H1 (cell line): ENCODE results near the gene BCAS3. TPM values are rescaled to one million over a fixed set of nuclear protein-coding genes. Genes with fewer than 3 reads are reported as not detected.

Experiments used
- CTCF ChIA-PET: fragments of 300-600 bp; sonication (Branson Sonifier 250); formaldehyde crosslinking; loops from one replicate; lab custom pipeline; 2021; ENCODE audit not compliant: partially characterized antibody; lab: Charles Lee
- POLR2A ChIA-PET: fragments of 300-600 bp; sonication (Branson Sonifier 250); formaldehyde crosslinking; loops from one replicate; lab custom pipeline; 2021; ENCODE audit warnings: inconsistent platforms; ENCODE audit not compliant: partially characterized antibody; lab: Charles Lee
- DNase-seq, 2 experiments: peaks; one replicate each; pipeline versions ENCODE4 v3.0.0 to v3.0.0-alpha.2; 2010 to 2022; ENCODE audit warnings: low spot score in 2 of 2, low read depth in 1 of 2, mixed read lengths in 1 of 2
- FAIRE-seq: peaks from 2 replicates; lab custom pipeline; 2011; peaks lifted over from hg19 to GRCh38; lab: Jason Lieb, UNC
- H2AFZ ChIP-seq: 2 replicates; pipeline ENCODE4 v1.8.1; 2012; ENCODE audit warnings: low read length, inconsistent platforms
- H2AK5ac ChIP-seq: 2 replicates; pipeline ENCODE4 v1.6.1; 2013; ENCODE audit warnings: low read depth, low read length
- H2BK120ac ChIP-seq: replicated peaks from 2 replicates; pipeline ENCODE3; 2013; ENCODE audit warnings: low read depth, low read length, inconsistent platforms
- H2BK12ac ChIP-seq: 2 replicates; pipeline ENCODE4 v1.6.1; 2013; ENCODE audit warnings: low read depth, low read length
- H2BK15ac ChIP-seq: 2 replicates; pipeline ENCODE4 v1.6.1; 2013; ENCODE audit warnings: low read length
- H2BK20ac ChIP-seq: 2 replicates; pipeline ENCODE4 v1.6.1; 2013; ENCODE audit warnings: low read length
- H2BK5ac ChIP-seq: 2 replicates; pipeline ENCODE4 v1.6.1; 2013; ENCODE audit warnings: low read depth, low read length
- H3K14ac ChIP-seq: 2 replicates; pipeline ENCODE4 v1.6.1; 2013; ENCODE audit warnings: inconsistent platforms; ENCODE audit not compliant: insufficient read length
- H3K18ac ChIP-seq: 2 replicates; pipeline ENCODE4 v1.6.1; 2013; ENCODE audit warnings: low read length; ENCODE audit errors: extremely low read depth
- H3K23ac ChIP-seq: 2 replicates; pipeline ENCODE4 v1.6.1; 2013; ENCODE audit warnings: inconsistent platforms; ENCODE audit not compliant: insufficient read length
- H3K23me2 ChIP-seq: 2 replicates; pipeline ENCODE4 v1.6.1; 2013; ENCODE audit warnings: low read depth, low read length
- H3K27ac ChIP-seq: 2 replicates; pipeline ENCODE4 v1.6.1; 2011; ENCODE audit warnings: low read depth, low read length, inconsistent platforms
- H3K27me3 ChIP-seq, 4 experiments: replicated peaks in 1 of 4; 1 replicate in 1 of 4; 2 replicates in 3 of 4; pipeline versions ENCODE4 v1.6.1 to v1.8.1; 2011 to 2013; ENCODE audit warnings: low read length in 3 of 4, mild to moderate bottlenecking in 3 of 4, inconsistent platforms in 2 of 4, mixed read lengths in 2 of 4, moderate library complexity in 1 of 4; ENCODE audit not compliant: control insufficient read depth in 3 of 4, insufficient read depth in 3 of 4; ENCODE audit errors: extremely low read depth in 1 of 4
- H3K36me3 ChIP-seq, 4 experiments: 2 replicates each; pipeline versions ENCODE4 v1.6.1 to v1.8.1; 2011 to 2013; ENCODE audit warnings: mild to moderate bottlenecking in 4 of 4, low read length in 3 of 4, moderate library complexity in 2 of 4, control low read depth in 1 of 4, inconsistent platforms in 1 of 4; ENCODE audit not compliant: insufficient read depth in 4 of 4, control insufficient read depth in 2 of 4
- H3K4ac ChIP-seq: replicated peaks from 2 replicates; pipeline ENCODE3; 2013; ENCODE audit warnings: low read length, low read depth, mixed read lengths, inconsistent platforms; ENCODE audit not compliant: insufficient read length
- H3K4me1 ChIP-seq, 4 experiments: replicated peaks in 1 of 4; 1 replicate in 1 of 4; 2 replicates in 3 of 4; pipeline versions ENCODE4 v1.6.1 to v1.8.1; 2011 to 2013; ENCODE audit warnings: low read length in 3 of 4, inconsistent platforms in 2 of 4, mixed read lengths in 1 of 4; ENCODE audit not compliant: insufficient read depth in 4 of 4, control insufficient read depth in 3 of 4
- H3K4me2 ChIP-seq, 2 experiments: 2 replicates each; pipeline versions ENCODE4 v1.6.1 to v1.8.1; 2011 to 2013; ENCODE audit warnings: low read depth in 2 of 2, low read length in 2 of 2, control low read depth in 1 of 2, inconsistent platforms in 1 of 2, mild to moderate bottlenecking in 1 of 2; ENCODE audit not compliant: insufficient read depth in 1 of 2
- H3K4me3 ChIP-seq, 4 experiments: fragments of 200-600, 300-600 bp in 1 of 4; sonication (generic), shearing (Covaris generic), sonication (Bioruptor Twin) in 1 of 4; 2 replicates each; pipeline versions ENCODE4 v1.5.1 to v1.8.1; 2011 to 2016; ENCODE audit warnings: low read length in 4 of 4, low read depth in 3 of 4, control low read depth in 2 of 4, inconsistent platforms in 2 of 4, mild to moderate bottlenecking in 2 of 4, mixed read lengths in 1 of 4, moderate library complexity in 1 of 4; ENCODE audit not compliant: insufficient read depth in 2 of 4; ENCODE audit errors: extremely low read depth in 1 of 4
- H3K56ac ChIP-seq: replicated peaks from 2 replicates; pipeline ENCODE3; 2013; ENCODE audit warnings: low read depth, mild to moderate bottlenecking, mixed read lengths, low read length, inconsistent platforms; ENCODE audit not compliant: insufficient read length
- H3K79me1 ChIP-seq: 2 replicates; pipeline ENCODE4 v1.6.1; 2013; ENCODE audit warnings: low read depth, low read length, control low read depth
- H3K79me2 ChIP-seq, 2 experiments: 2 replicates each; pipeline versions ENCODE4 v1.6.1 to v1.8.1; 2012 to 2013; ENCODE audit warnings: low read length in 2 of 2, mild to moderate bottlenecking in 2 of 2, inconsistent platforms in 1 of 2; ENCODE audit not compliant: insufficient read depth in 2 of 2, control insufficient read depth in 1 of 2
- H3K9ac ChIP-seq, 4 experiments: replicated peaks in 1 of 4; 1 replicate in 1 of 4; 2 replicates in 3 of 4; pipeline versions ENCODE4 v1.6.1 to v1.8.1; 2011 to 2013; ENCODE audit warnings: low read depth in 3 of 4, low read length in 3 of 4, control low read depth in 2 of 4, mild to moderate bottlenecking in 2 of 4, moderate library complexity in 2 of 4, inconsistent platforms in 1 of 4; ENCODE audit errors: extremely low read depth in 1 of 4
- H3K9me3 ChIP-seq, 2 experiments: 2 replicates each; pipeline versions ENCODE4 v1.6.1 to v1.8.1; 2012 to 2013; ENCODE audit warnings: mild to moderate bottlenecking in 2 of 2, moderate library complexity in 2 of 2, control low read depth in 1 of 2, inconsistent platforms in 1 of 2, low read depth in 1 of 2, low read length in 1 of 2, mixed read lengths in 1 of 2; ENCODE audit not compliant: insufficient read depth in 2 of 2
- H4K20me1 ChIP-seq, 2 experiments: replicated peaks in 1 of 2; 2 replicates each; pipeline versions ENCODE3 to v1.8.1; 2011 to 2013; ENCODE audit warnings: inconsistent platforms in 2 of 2, low read length in 2 of 2, mild to moderate bottlenecking in 1 of 2; ENCODE audit not compliant: insufficient read depth in 2 of 2, control insufficient read depth in 1 of 2
- H4K5ac ChIP-seq: 2 replicates; pipeline ENCODE4 v1.6.1; 2013; ENCODE audit warnings: low read length, low read depth, mixed read lengths, inconsistent platforms; ENCODE audit not compliant: insufficient read length
- H4K8ac ChIP-seq: 2 replicates; pipeline ENCODE4 v1.8.0; 2013; ENCODE audit warnings: mild to moderate bottlenecking, moderate library complexity, low read length, inconsistent platforms; ENCODE audit not compliant: insufficient read depth; ENCODE audit errors: extremely low read depth
- H4K91ac ChIP-seq: replicated peaks from 2 replicates; pipeline ENCODE3; 2013; ENCODE audit warnings: low read length, mixed read lengths, inconsistent platforms; ENCODE audit not compliant: insufficient read length
- ASH2L ChIP-seq: fragments of 200-600, 300-600 bp; sonication (generic); IDR thresholded peaks from one replicate; pipeline ENCODE4 v1.7.1; 2017; ENCODE audit warnings: low read length
- BCL11A ChIP-seq, 2 experiments: IDR thresholded peaks; one replicate each; pipeline ENCODE4 v1.6.1; 2011; ENCODE audit warnings: low read depth in 2 of 2, low read length in 2 of 2, mild to moderate bottlenecking in 2 of 2
- CEBPB ChIP-seq: IDR thresholded peaks from 2 replicates; pipeline ENCODE4 v1.6.1; 2012; ENCODE audit warnings: low read depth, low read length
- CHD1 ChIP-seq: IDR thresholded peaks from 2 replicates; pipeline ENCODE4 v1.6.1; 2012; ENCODE audit warnings: low read depth, low read length, improper control_type of control experiment
- GTF2F1 ChIP-seq: IDR thresholded peaks from 2 replicates; pipeline ENCODE4 v1.6.1; 2012; ENCODE audit warnings: low read depth, low read length, improper control_type of control experiment, borderline replicate concordance
- NANOG ChIP-seq: IDR thresholded peaks from 2 replicates; pipeline ENCODE4 v1.6.1; 2011; ENCODE audit warnings: low read length, low read depth, mild to moderate bottlenecking, inconsistent platforms; ENCODE audit not compliant: insufficient read depth, poor library complexity, severe bottlenecking
- POLR2AphosphoS5 ChIP-seq: IDR thresholded peaks from 2 replicates; pipeline ENCODE4 v1.6.1; 2011; ENCODE audit warnings: low read depth, low read length
- POU5F1 ChIP-seq: IDR thresholded peaks from 2 replicates; pipeline ENCODE4 v1.6.1; 2011; ENCODE audit warnings: low read depth, mild to moderate bottlenecking, low read length, moderate library complexity
- RXRA ChIP-seq: IDR thresholded peaks from 2 replicates; pipeline ENCODE4 v1.6.1; 2011; ENCODE audit warnings: low read depth, mild to moderate bottlenecking, low read length, moderate library complexity; ENCODE audit not compliant: insufficient read depth
- SP4 ChIP-seq: IDR thresholded peaks from 2 replicates; pipeline ENCODE4 v1.6.1; 2012; ENCODE audit warnings: low read length, inconsistent platforms
- SRF ChIP-seq: IDR thresholded peaks from 2 replicates; pipeline ENCODE4 v1.6.1; 2011; ENCODE audit warnings: mild to moderate bottlenecking, low read depth, low read length, moderate library complexity
- TAF7 ChIP-seq: optimal IDR thresholded peaks from 2 replicates; pipeline ENCODE3; 2011; ENCODE audit warnings: low read depth, mild to moderate bottlenecking, inconsistent platforms, low read length, moderate library complexity, borderline replicate concordance
- USF2 ChIP-seq: IDR thresholded peaks from 2 replicates; pipeline ENCODE4 v1.6.1; 2011; ENCODE audit warnings: low read length, improper control_type of control experiment
- WGBS, 2 experiments: shearing (Covaris generic) in 1 of 2; methylation state at CpG; one replicate each; pipeline versions ENCODE4 v1.1.6 to v1.1.7; 2013 to 2015; ENCODE audit warnings: low lambda C conversion rate in 2 of 2, mixed read lengths in 2 of 2, inconsistent platforms in 1 of 2, low coverage in 1 of 2, missing lambda C conversion rate in 1 of 2; ENCODE audit not compliant: insufficient replicate concordance in 2 of 2, insufficient coverage in 1 of 2, insufficient read length in 1 of 2; ENCODE audit errors: extremely low coverage in 1 of 2, missing lambda C conversion rate in 1 of 2; 5-methylcytosine and 5-hydroxymethylcytosine counted together
- polyA plus RNA-seq, 7 experiments: library from polyadenylated mRNA; depleted of rRNA in 3 of 7; stranded (reverse) in 5 of 7; unstranded in 2 of 7; fragments of >200 nt in 5 of 7; fragments of 200-250 nt in 2 of 7; gene quantifications; 1 replicate in 5 of 7; 2 replicates in 1 of 7; 4 replicates in 1 of 7; pipeline versions ENCODE4 v1.2.1 to v1.2.3, GENCODE V29; 2011 to 2013; ENCODE audit warnings: missing spikeins in 2 of 7, mixed read lengths in 2 of 7
- total RNA-seq: library from RNA; stranded (reverse); fragmentation: NEBNext Ultra II Directional; extraction: Animal tissue kit (Norgen Biotek cat#: 25700); gene quantifications from 2 replicates; pipeline ENCODE4 v1.2.1, GENCODE V29; 2021

BCAS3 gene
- total and polyA plus RNA-seq, 2 of the 8 experiments (the other 6 are each of a cell fraction or from before 2014, with no cell fraction given), result 9.9 to 13.3 TPM

GRCh38 chr17:60749708-60750107, 72.1 kb downstream of the BCAS3 start:
- Histone ChIP-seq H3K18ac (no peak overlapping the region), H4K91ac (no peak overlapping the region), H2BK20ac (no peak overlapping the region), H4K8ac (no peak overlapping the region), H3K4me2 (no peak overlapping the region), H2BK5ac (no peak overlapping the region), H4K20me1 (no peaks in the 10 kb centered on the region), H2AFZ (no peak overlapping the region), H2BK15ac (no peak overlapping the region), H3K27me3 (no peaks in the 10 kb centered on the region), H3K79me2 (no peaks in the 10 kb centered on the region), H3K36me3 (no peaks in the 10 kb centered on the region), H2BK12ac (no peak overlapping the region), H3K79me1 (no peaks in the 10 kb centered on the region), H2BK120ac (no peak overlapping the region), H3K4me1 (peaks cover 0 to 10% (median 6%) of the 10 kb centered on the region in 4 experiments; a peak in 3 of 7 replicates), H3K23ac (no peak overlapping the region), H3K56ac (no peak overlapping the region), H3K9me3 (peaks cover 4% of the 10 kb centered on the region in 2 experiments; a peak in 1 of 4 replicates), H3K23me2 (no peaks in the 10 kb centered on the region), H3K9ac (no peak overlapping the region), H3K27ac (no peak overlapping the region), H4K5ac (no peak overlapping the region), H3K4me3 (no peak overlapping the region), H3K14ac (no peak overlapping the region), H3K4ac (no peak overlapping the region), H2AK5ac (no peak overlapping the region)
- DNase-seq, result no peak
- 95% methylated on average over 5 of the region's 5 CpGs; no CpG with 5 or more reads in 1 of the 2 experiments for WGBS, 2 experiments
- CTCF ChIA-PET, result no interaction called here
- POLR2A ChIA-PET, result no interaction called here
- TF ChIP-seq POU5F1 (no peak), RXRA (no peak), TAF7 (no peak), SP4 (no peak), SRF (no peak), BCL11A (IDR thresholded peaks at IDR 0.05; ENCODE audit: low read depth in 2 of 2, low read length in 2 of 2) (no peak), POLR2AphosphoS5 (no peak), NANOG (no peak), USF2 (no peak), CEBPB (no peak), ASH2L (no peak), GTF2F1 (no peak), CHD1 (no peak)
- no peak for FAIRE-seq
